Measurements from ENCODE around the gene HTRA2. TPM values are rescaled to one million over a fixed set of nuclear protein-coding genes. Genes with fewer than 3 reads are reported as not detected.

Gene HTRA2
- total and polyA plus RNA-seq, 4 donors, result 32.0 to 57.3 (median 51.5) TPM

- Histone ChIP-seq H3K36me3 (ENCODE audit: control insufficient read depth, insufficient read depth, low read length) (peaks cover 73% of the 10 kb centered on the region), H3K27ac (ENCODE audit: low read depth, low read length) (no peak overlapping the region), H3K9me3 (ENCODE audit: control insufficient read depth, insufficient read depth, low read length) (no peaks in the 10 kb centered on the region), H3K27me3 (ENCODE audit: control insufficient read depth, insufficient read depth, low read length) (no peaks in the 10 kb centered on the region), H3K4me3 (ENCODE audit: low read depth, low read length) (no peak overlapping the region), H3K4me1 (ENCODE audit: control insufficient read depth, insufficient read depth, low read length) (no peaks in the 10 kb centered on the region)
- 96% methylated on average over 4 of the region's 9 CpGs for WGBS (ENCODE audit: insufficient coverage)
- DNase-seq (ENCODE audit: low read depth in 4 of 6, low spot score in 6 of 6), result no peak
Measured at GRCh38 chr2:74489906-74490305, 39.8 kb upstream of the HTRA2 start.

GRCh38 chr2:74491648-74492544, 37.8 kb upstream of the HTRA2 start:
- Histone ChIP-seq H3K36me3 (ENCODE audit: control insufficient read depth, insufficient read depth, low read length) (peaks cover 63% of the 10 kb centered on the region), H3K27ac (ENCODE audit: low read depth, low read length) (no peak overlapping the region), H3K4me3 (ENCODE audit: low read depth, low read length) (no peak overlapping the region), H3K4me1 (ENCODE audit: control insufficient read depth, insufficient read depth, low read length) (no peaks in the 10 kb centered on the region), H3K9me3 (ENCODE audit: control insufficient read depth, insufficient read depth, low read length) (no peaks in the 10 kb centered on the region), H3K27me3 (ENCODE audit: control insufficient read depth, insufficient read depth, low read length) (peaks cover 7% of the 10 kb centered on the region)
- DNase-seq (ENCODE audit: low read depth in 4 of 6, low spot score in 6 of 6), result no peak
- 98% methylated on average over 12 of the region's 12 CpGs for WGBS (ENCODE audit: insufficient coverage)

GRCh38 chr2:74493546-74493945, 36.2 kb upstream of the HTRA2 start:
- Histone ChIP-seq H3K27ac (ENCODE audit: low read depth, low read length) (no peak overlapping the region), H3K36me3 (ENCODE audit: control insufficient read depth, insufficient read depth, low read length) (peaks cover 61% of the 10 kb centered on the region), H3K9me3 (ENCODE audit: control insufficient read depth, insufficient read depth, low read length) (no peaks in the 10 kb centered on the region), H3K4me1 (ENCODE audit: control insufficient read depth, insufficient read depth, low read length) (peaks cover 12% of the 10 kb centered on the region), H3K4me3 (ENCODE audit: low read depth, low read length) (no peak overlapping the region), H3K27me3 (ENCODE audit: control insufficient read depth, insufficient read depth, low read length) (peaks cover 24% of the 10 kb centered on the region)
- WGBS (ENCODE audit: insufficient coverage), result 97% methylated on average over 3 of the region's 3 CpGs
- DNase-seq (ENCODE audit: low read depth in 4 of 6, low spot score in 6 of 6), result no peak

- no peak overlapping the region for H3K27ac ChIP-seq (ENCODE audit: low read depth, low read length)
- H3K9me3 ChIP-seq (ENCODE audit: control insufficient read depth, insufficient read depth, low read length), result no peaks in the 10 kb centered on the region
- no CpG with 5 or more reads among the region's 1 CpG for WGBS (ENCODE audit: insufficient coverage)
- no peak overlapping the region for H3K4me3 ChIP-seq (ENCODE audit: low read depth, low read length)
- peaks cover 43% of the 10 kb centered on the region for H3K27me3 ChIP-seq (ENCODE audit: control insufficient read depth, insufficient read depth, low read length)
- H3K4me1 ChIP-seq (ENCODE audit: control insufficient read depth, insufficient read depth, low read length), result peaks cover 30% of the 10 kb centered on the region
- DNase-seq (ENCODE audit: low read depth in 4 of 6, low spot score in 6 of 6), result no peak
- peaks cover 42% of the 10 kb centered on the region for H3K36me3 ChIP-seq (ENCODE audit: control insufficient read depth, insufficient read depth, low read length)
Measured at GRCh38 chr2:74495440-74495839, 34.3 kb upstream of the HTRA2 start.

- H3K36me3 ChIP-seq (ENCODE audit: control insufficient read depth, insufficient read depth, low read length), result peaks cover 24% of the 10 kb centered on the region
- DNase-seq (ENCODE audit: low read depth in 4 of 6, low spot score in 6 of 6), result no peak
- WGBS (ENCODE audit: insufficient coverage), result 45% methylated on average over 6 of the region's 19 CpGs
- H3K27ac ChIP-seq (ENCODE audit: low read depth, low read length), result no peak overlapping the region
- no peak overlapping the region for H3K4me3 ChIP-seq (ENCODE audit: low read depth, low read length)
- peaks cover 60% of the 10 kb centered on the region for H3K27me3 ChIP-seq (ENCODE audit: control insufficient read depth, insufficient read depth, low read length)
- H3K9me3 ChIP-seq (ENCODE audit: control insufficient read depth, insufficient read depth, low read length), result no peaks in the 10 kb centered on the region
- peaks cover 34% of the 10 kb centered on the region for H3K4me1 ChIP-seq (ENCODE audit: control insufficient read depth, insufficient read depth, low read length)
Measured at GRCh38 chr2:74496997-74497776, 32.5 kb upstream of the HTRA2 start.

GRCh38 chr2:74497777-74498499, 31.8 kb upstream of the HTRA2 start:
- Histone ChIP-seq H3K27me3 (ENCODE audit: control insufficient read depth, insufficient read depth, low read length) (peaks cover 68% of the 10 kb centered on the region), H3K36me3 (ENCODE audit: control insufficient read depth, insufficient read depth, low read length) (peaks cover 17% of the 10 kb centered on the region), H3K27ac (ENCODE audit: low read depth, low read length) (no peak overlapping the region), H3K4me3 (ENCODE audit: low read depth, low read length) (no peak overlapping the region), H3K4me1 (ENCODE audit: control insufficient read depth, insufficient read depth, low read length) (peaks cover 42% of the 10 kb centered on the region), H3K9me3 (ENCODE audit: control insufficient read depth, insufficient read depth, low read length) (no peaks in the 10 kb centered on the region)
- WGBS (ENCODE audit: insufficient coverage), result 1% methylated on average over 60 of the region's 61 CpGs
- no peak for DNase-seq (ENCODE audit: low read depth in 4 of 6, low spot score in 6 of 6)

GRCh38 chr2:74498500-74499266, 31.1 kb upstream of the HTRA2 start:
- peaks cover 49% of the 10 kb centered on the region for H3K4me1 ChIP-seq (ENCODE audit: control insufficient read depth, insufficient read depth, low read length)
- no peak overlapping the region for H3K4me3 ChIP-seq (ENCODE audit: low read depth, low read length)
- no peak for DNase-seq (ENCODE audit: low read depth in 4 of 6, low spot score in 6 of 6)
- H3K27me3 ChIP-seq (ENCODE audit: control insufficient read depth, insufficient read depth, low read length), result peaks cover 75% of the 10 kb centered on the region
- H3K9me3 ChIP-seq (ENCODE audit: control insufficient read depth, insufficient read depth, low read length), result no peaks in the 10 kb centered on the region
- under 1% methylated on average over 41 of the region's 41 CpGs for WGBS (ENCODE audit: insufficient coverage)
- H3K36me3 ChIP-seq (ENCODE audit: control insufficient read depth, insufficient read depth, low read length), result peaks cover 10% of the 10 kb centered on the region
- H3K27ac ChIP-seq (ENCODE audit: low read depth, low read length), result no peak overlapping the region

- Histone ChIP-seq H3K4me1 (ENCODE audit: control insufficient read depth, insufficient read depth, low read length) (peaks cover 55% of the 10 kb centered on the region), H3K27me3 (ENCODE audit: control insufficient read depth, insufficient read depth, low read length) (peaks cover 82% of the 10 kb centered on the region), H3K27ac (ENCODE audit: low read depth, low read length) (no peak within 1 kb of the TSS), H3K4me3 (ENCODE audit: low read depth, low read length) (no peak within 1 kb of the TSS), H3K36me3 (ENCODE audit: control insufficient read depth, insufficient read depth, low read length) (peaks cover 7% of the 10 kb centered on the region), H3K9me3 (ENCODE audit: control insufficient read depth, insufficient read depth, low read length) (no peaks in the 10 kb centered on the region)
- WGBS (ENCODE audit: insufficient coverage), result under 1% methylated on average over 62 of the region's 65 CpGs
- DNase-seq (ENCODE audit: low read depth in 4 of 6, low spot score in 6 of 6), result no peak
Measured at GRCh38 chr2:74499267-74499939, 30.3 kb upstream of the HTRA2 start, which contains the start of gene LBX2. Gene LBX2, minus strand, starts transcription at chr2:74499603. Its CDS starts 66 bp downstream, at chr2:74499537.

Measured in spinal cord (tissue), 10 donors.